HEK293 (cell line): ENCODE data around the gene CPT1C.

ENCODE experiments used
- GLIS2 ChIP-seq: fragments of 450-650 bp; formaldehyde crosslinking; IDR thresholded peaks from 2 replicates; pipeline ENCODE4 v1.5.1; 2016; ENCODE audit warnings: missing biosample characterization, missing genetic modification characterization
- SETDB1 ChIP-seq: IDR thresholded peaks from one replicate; pipeline ENCODE4 v1.6.1; 2017; ENCODE audit warnings: mild to moderate bottlenecking, low read length, moderate library complexity, mixed read lengths; ENCODE audit not compliant: insufficient read length
- TCF7L2 ChIP-seq: IDR thresholded peaks from 2 replicates; pipeline ENCODE4 v1.6.1; 2011; ENCODE audit warnings: low read depth, mild to moderate bottlenecking, inconsistent platforms, low read length, moderate library complexity, borderline replicate concordance
- ZNF146 ChIP-seq: fragments of 450-650 bp; formaldehyde crosslinking; IDR thresholded peaks from 2 replicates; pipeline ENCODE4 v1.5.1; 2016; ENCODE audit warnings: missing biosample characterization, missing genetic modification characterization
- ZNF155 ChIP-seq: fragments of 450-650 bp; formaldehyde crosslinking; IDR thresholded peaks from 2 replicates; pipeline ENCODE4 v1.5.1; 2016; ENCODE audit warnings: missing biosample characterization, missing genetic modification characterization
- TF ChIP-seq, protein P1 (sequence below): fragments of 450-650 bp; formaldehyde crosslinking; IDR thresholded peaks from 2 replicates; pipeline ENCODE4 v1.5.1; 2016; ENCODE audit warnings: missing biosample characterization, missing genetic modification characterization
- TF ChIP-seq, protein P2 (sequence below): fragments of 450-650 bp; formaldehyde crosslinking; IDR thresholded peaks from 2 replicates; pipeline ENCODE4 v1.5.1; 2016; ENCODE audit warnings: missing biosample characterization, missing genetic modification characterization

DNA sequence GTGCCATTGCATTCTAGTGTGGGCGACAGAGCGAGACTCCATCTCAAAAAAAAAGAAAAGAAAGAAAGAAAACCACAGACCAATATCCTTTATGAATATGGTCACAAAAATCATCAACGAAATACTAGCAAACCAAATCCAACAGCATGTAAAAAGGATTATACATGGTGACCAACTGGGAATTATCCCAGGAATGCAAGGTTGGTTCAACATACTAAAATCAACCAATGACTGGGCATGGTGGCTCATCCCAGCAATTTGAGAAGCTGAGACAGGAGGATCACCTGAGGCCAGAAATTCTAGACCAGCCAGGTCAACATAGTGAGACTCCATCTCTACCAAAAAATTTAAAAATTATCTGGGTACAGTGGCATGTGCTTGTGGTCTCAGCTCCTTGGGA lies 65.0 kb downstream of the CPT1C start:
- TF ChIP-seq, protein P1, sequence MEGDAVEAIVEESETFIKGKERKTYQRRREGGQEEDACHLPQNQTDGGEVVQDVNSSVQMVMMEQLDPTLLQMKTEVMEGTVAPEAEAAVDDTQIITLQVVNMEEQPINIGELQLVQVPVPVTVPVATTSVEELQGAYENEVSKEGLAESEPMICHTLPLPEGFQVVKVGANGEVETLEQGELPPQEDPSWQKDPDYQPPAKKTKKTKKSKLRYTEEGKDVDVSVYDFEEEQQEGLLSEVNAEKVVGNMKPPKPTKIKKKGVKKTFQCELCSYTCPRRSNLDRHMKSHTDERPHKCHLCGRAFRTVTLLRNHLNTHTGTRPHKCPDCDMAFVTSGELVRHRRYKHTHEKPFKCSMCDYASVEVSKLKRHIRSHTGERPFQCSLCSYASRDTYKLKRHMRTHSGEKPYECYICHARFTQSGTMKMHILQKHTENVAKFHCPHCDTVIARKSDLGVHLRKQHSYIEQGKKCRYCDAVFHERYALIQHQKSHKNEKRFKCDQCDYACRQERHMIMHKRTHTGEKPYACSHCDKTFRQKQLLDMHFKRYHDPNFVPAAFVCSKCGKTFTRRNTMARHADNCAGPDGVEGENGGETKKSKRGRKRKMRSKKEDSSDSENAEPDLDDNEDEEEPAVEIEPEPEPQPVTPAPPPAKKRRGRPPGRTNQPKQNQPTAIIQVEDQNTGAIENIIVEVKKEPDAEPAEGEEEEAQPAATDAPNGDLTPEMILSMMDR (tag by site-specific recombination), result no peak
- TF ChIP-seq GLIS2 (tag by site-specific recombination) (no peak), ZNF155 (tag by site-specific recombination) (no peak), SETDB1 (peak; percentile 26), TCF7L2 (no peak), ZNF146 (tag by site-specific recombination) (no peak)
- TF ChIP-seq, protein P2, sequence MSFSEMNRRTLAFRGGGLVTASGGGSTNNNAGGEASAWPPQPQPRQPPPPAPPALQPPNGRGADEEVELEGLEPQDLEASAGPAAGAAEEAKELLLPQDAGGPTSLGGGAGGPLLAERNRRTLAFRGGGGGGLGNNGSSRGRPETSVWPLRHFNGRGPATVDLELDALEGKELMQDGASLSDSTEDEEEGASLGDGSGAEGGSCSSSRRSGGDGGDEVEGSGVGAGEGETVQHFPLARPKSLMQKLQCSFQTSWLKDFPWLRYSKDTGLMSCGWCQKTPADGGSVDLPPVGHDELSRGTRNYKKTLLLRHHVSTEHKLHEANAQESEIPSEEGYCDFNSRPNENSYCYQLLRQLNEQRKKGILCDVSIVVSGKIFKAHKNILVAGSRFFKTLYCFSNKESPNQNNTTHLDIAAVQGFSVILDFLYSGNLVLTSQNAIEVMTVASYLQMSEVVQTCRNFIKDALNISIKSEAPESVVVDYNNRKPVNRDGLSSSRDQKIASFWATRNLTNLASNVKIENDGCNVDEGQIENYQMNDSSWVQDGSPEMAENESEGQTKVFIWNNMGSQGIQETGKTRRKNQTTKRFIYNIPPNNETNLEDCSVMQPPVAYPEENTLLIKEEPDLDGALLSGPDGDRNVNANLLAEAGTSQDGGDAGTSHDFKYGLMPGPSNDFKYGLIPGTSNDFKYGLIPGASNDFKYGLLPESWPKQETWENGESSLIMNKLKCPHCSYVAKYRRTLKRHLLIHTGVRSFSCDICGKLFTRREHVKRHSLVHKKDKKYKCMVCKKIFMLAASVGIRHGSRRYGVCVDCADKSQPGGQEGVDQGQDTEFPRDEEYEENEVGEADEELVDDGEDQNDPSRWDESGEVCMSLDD (tag by site-specific recombination), result no peak
